ENCODE measurements around the gene TTC14.

The TTC14 gene

GRCh38 chr3:180600473-180600872, 1.5 kb upstream of the TTC14 start:
- Histone ChIP-seq H3K4me3 (replicated peaks; ENCODE audit: insufficient read depth, low read length) (no peak overlapping the region), H3K27ac (replicated peaks) (no peak overlapping the region), H3K27me3 (ENCODE audit: insufficient read depth, poor library complexity, severe bottlenecking) (no peaks in the 10 kb centered on the region)
- TF ChIP-seq CTCF (IDR thresholded peaks at IDR 0.05; ENCODE audit: insufficient read depth, low read length) (no peak), SPI1 (IDR thresholded peaks at IDR 0.05; ENCODE audit: borderline replicate concordance, low read depth) (no peak), GABPA (IDR thresholded peaks at IDR 0.05; ENCODE audit: low read depth) (no peak), REST (IDR thresholded peaks at IDR 0.05; ENCODE audit: insufficient replicate concordance, low read depth) (no peak), POLR2AphosphoS5 (IDR thresholded peaks at IDR 0.05; ENCODE audit: low read depth) (no peak)
- DNase-seq (ENCODE audit: low read depth in 1 of 2, low spot score in 1 of 2) = no peak

GRCh38 chr3:180611006-180611405, 9.0 kb downstream of the TTC14 start:
- TF ChIP-seq GABPA (IDR thresholded peaks at IDR 0.05; ENCODE audit: low read depth) = no peak
- no peak for TF ChIP-seq POLR2AphosphoS5 (IDR thresholded peaks at IDR 0.05; ENCODE audit: low read depth)
- no peak for TF ChIP-seq REST (IDR thresholded peaks at IDR 0.05; ENCODE audit: insufficient replicate concordance, low read depth)
- no peak for TF ChIP-seq CTCF (IDR thresholded peaks at IDR 0.05; ENCODE audit: insufficient read depth, low read length)
- no peak for TF ChIP-seq SPI1 (IDR thresholded peaks at IDR 0.05; ENCODE audit: borderline replicate concordance, low read depth)
- no peak for DNase-seq (ENCODE audit: low read depth in 1 of 2, low spot score in 1 of 2)
- H3K27me3 ChIP-seq (ENCODE audit: insufficient read depth, poor library complexity, severe bottlenecking) = no peaks in the 10 kb centered on the region
- no peak overlapping the region for H3K4me3 ChIP-seq (replicated peaks; ENCODE audit: insufficient read depth, low read length)
- no peak overlapping the region for H3K27ac ChIP-seq (replicated peaks)

- no peaks in the 10 kb centered on the region for H3K27me3 ChIP-seq (ENCODE audit: insufficient read depth, poor library complexity, severe bottlenecking)
- no peak for DNase-seq (ENCODE audit: low read depth in 1 of 2, low spot score in 1 of 2)
- H3K27ac ChIP-seq (replicated peaks) = no peak overlapping the region
- TF ChIP-seq SPI1 (IDR thresholded peaks at IDR 0.05; ENCODE audit: borderline replicate concordance, low read depth) (no peak), POLR2AphosphoS5 (IDR thresholded peaks at IDR 0.05; ENCODE audit: low read depth) (no peak), REST (IDR thresholded peaks at IDR 0.05; ENCODE audit: insufficient replicate concordance, low read depth) (no peak), GABPA (IDR thresholded peaks at IDR 0.05; ENCODE audit: low read depth) (no peak), CTCF (IDR thresholded peaks at IDR 0.05; ENCODE audit: insufficient read depth, low read length) (no peak)
- H3K4me3 ChIP-seq (replicated peaks; ENCODE audit: insufficient read depth, low read length) = no peak overlapping the region
Measured at GRCh38 chr3:180612364-180612763, 10.4 kb downstream of the TTC14 start.

Data from HL-60 (cell line).